K562 treated with DMSO at 1 percent for 24 hours (cell line): ENCODE results near the gene C6orf47. TPM values are rescaled to one million over a fixed set of nuclear protein-coding genes. Genes with fewer than 3 reads are reported as not detected.

Experiments
- total RNA-seq: library from RNA; unstranded; fragments of 300-600 nt; gene quantifications from 2 replicates; pipeline ENCODE4 v1.2.3, GENCODE V29; 2022; ENCODE audit warnings: low read depth; ENCODE audit not compliant: insufficient read depth

The C6orf47 gene, protein sequence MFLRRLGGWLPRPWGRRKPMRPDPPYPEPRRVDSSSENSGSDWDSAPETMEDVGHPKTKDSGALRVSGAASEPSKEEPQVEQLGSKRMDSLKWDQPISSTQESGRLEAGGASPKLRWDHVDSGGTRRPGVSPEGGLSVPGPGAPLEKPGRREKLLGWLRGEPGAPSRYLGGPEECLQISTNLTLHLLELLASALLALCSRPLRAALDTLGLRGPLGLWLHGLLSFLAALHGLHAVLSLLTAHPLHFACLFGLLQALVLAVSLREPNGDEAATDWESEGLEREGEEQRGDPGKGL
- total RNA-seq = 42.1 and 44.2 TPM in 2 replicates

GRCh38 chr6:31660381-31661261 is at the start of gene C6orf47:
TSS of gene C6orf47 (minus strand) at chr6:31660778. CDS start at chr6:31659947, 831 bp downstream.

DNA sequence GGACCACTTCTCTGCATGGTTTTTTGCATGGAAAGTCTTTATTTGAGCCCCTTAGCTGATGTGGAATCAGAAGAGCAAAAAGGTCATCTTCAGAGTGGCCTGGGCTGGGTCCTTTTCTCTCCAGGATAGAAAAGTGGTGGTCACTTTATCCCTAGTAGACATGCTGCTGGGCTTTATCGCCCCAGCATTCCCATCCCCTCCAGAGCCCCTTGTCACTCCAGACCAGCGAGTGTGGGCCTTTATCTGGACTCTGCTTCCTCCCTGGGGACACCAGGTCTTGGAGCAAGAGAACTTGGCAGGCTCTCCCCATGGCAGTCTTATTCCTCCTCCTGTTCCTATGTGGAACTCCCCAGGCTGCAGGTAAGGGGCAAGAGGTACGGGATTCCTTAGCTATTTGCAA is 46.0 kb upstream of the C6orf47 start, which contains the start of gene LY6G6F:
LY6G6F (plus strand) TSS at position 268 of the 400 bp plus-strand sequence; CDS start at position 309, 41 bp downstream.

DNA sequence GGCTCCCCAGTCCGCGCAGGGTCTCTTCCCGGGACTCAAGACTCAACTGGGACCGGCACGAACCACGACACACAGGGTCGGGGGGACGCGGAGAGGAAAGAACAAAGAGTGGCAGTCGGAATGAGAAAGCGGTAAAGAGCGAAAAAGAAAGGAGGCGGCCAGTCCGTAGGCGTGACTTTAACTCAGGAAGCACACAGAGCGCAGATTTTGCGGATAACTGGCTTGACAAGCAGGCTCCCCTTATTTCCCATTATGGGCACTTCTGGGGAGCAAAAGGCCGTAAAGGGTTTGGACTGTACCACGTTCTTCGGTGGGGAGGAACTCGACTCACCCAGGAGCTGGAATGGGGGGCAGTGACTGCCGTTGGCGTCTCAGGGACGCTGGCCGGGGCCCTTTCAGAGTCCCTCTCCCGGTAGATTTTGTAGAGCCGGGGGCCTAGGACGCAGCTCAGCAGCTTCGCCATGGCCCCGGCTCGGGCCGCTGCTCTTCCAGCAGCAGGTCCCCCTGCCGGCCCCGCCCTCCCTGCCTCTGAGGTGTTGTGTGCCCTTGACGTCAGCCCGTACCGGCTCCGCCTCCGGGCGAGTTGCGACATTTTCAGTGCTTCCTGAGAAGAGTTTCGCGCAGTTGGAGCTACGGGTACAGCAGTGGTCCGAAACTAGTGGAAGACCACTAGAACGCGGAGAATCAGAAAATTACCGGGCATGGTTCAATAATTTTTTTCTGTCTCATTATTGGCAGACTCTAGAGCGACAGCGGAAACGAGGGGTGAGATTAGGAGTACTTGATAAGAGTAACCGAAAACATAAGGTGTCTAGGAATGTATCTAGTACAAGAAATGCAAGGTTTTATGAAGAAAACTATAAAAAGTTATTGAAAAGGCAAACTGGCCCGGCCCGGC is 42.5 kb upstream of the C6orf47 start, which contains the start of gene ABHD16A:
ABHD16A (minus strand) TSS at position 506 of the 898 bp plus-strand sequence; CDS start at position 463, 43 bp downstream.

DNA sequence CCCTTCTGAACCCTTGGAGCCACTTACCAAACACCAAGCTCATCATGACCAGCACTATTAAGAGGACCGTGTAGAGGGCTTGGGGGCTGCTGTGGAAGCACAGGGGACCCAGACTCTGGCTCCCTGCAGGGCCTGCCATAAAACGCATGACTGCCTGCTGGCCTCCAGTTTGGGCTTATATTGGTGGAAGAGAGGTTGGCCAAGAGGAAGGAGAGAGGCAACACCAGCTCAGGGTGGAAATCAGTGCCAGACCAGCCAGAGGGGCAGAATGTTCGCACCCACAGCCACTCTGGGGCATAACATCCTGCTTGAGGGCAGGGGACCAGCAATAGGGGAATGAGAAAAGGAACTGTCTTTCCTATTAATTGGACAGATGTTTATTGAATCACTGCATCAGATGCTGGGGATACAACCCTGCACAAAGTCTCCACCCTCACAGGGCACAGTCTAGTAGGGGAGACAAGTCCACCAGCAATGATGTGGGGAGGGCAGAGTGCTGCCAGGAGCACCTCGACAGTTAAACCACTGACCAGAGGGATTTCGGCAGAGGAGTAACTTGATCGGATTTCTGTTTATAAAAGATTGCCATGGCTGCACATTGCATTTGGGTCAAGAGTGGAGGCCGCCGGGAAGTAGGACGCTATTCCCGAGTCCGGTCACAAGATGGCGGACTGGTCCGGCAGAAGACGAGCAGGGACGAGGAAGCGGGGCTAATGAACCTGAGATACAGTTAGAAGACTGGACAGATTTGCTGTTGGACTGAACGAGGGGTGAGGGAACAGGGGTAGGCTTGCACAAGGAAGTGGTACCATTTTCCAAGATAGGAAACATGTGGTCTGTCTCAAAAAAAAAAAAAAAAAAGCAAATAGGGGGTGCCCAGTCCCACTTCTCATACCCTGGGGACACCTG is 19.9 kb upstream of the C6orf47 start, which contains the start of gene LY6G5C:
LY6G5C (minus strand) TSS at position 842 of the 909 bp plus-strand sequence; CDS start at position 148, 694 bp downstream.

DNA sequence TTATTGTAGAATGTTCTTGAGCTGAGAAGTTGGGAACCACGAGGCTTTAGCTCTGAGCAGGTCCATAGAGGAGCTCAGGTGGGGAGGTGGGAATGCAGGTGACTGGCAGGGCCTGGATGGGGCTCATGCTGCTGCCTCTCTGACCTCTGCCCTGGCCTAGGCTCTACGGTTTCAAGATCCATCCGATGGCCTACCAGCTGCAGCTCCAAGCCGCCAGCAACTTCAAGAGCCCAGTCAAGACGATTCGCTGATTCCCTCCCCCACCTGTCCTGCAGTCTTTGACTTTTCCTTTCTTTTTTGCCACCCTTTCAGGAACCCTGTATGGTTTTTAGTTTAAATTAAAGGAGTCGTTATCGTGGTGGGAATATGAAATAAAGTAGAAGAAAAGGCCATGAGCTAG is 9.1 kb upstream of the C6orf47 start, which contains the start of gene LY6G5B:
LY6G5B (plus strand) TSS at position 301 of the 400 bp plus-strand sequence. CDS start 975 bp downstream, outside the sequence.

GRCh38 chr6:31665501-31666336 is 5.1 kb upstream of the C6orf47 start, which contains the start of gene CSNK2B:
TSS of gene CSNK2B (plus strand) at chr6:31666080. CDS start at chr6:31666832, 752 bp downstream.

DNA sequence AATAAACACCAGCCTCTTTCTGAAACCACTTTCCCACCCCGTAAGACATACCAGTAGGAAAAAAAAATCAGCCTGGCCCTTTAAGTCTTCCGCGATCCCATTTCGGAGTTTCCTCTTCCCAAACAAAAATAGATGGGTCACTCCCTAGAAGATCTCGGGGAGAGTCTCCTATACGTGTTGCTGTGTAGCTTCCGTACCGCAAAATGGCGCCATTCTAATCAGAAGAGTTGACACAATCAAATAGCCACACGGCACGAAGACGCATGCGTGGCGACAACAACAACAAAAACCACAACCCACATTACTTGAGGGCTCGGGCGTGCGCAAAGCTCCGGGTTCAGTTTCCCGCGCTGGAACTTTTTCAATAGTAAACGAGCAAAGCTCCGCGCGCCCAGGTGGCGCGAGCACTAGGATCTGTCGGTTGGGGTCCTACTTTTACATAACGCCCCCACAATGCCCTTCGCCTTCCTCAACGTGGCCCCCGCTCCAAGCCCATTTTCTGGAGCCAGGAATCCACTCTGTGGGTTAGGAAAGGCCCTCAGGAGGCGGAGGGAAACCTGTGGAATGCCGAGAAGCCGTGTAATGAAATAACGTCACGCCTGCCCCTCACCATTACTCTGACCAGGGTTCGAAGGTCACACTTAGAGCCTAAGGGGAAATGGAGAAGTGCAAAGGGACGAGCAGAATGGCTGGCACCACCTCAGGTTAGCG is 4.4 kb upstream of the C6orf47 start, which contains the start of gene GPANK1:
GPANK1 (minus strand) TSS at position 208 of the 711 bp plus-strand sequence. CDS start 519 bp downstream, outside the sequence.

DNA sequence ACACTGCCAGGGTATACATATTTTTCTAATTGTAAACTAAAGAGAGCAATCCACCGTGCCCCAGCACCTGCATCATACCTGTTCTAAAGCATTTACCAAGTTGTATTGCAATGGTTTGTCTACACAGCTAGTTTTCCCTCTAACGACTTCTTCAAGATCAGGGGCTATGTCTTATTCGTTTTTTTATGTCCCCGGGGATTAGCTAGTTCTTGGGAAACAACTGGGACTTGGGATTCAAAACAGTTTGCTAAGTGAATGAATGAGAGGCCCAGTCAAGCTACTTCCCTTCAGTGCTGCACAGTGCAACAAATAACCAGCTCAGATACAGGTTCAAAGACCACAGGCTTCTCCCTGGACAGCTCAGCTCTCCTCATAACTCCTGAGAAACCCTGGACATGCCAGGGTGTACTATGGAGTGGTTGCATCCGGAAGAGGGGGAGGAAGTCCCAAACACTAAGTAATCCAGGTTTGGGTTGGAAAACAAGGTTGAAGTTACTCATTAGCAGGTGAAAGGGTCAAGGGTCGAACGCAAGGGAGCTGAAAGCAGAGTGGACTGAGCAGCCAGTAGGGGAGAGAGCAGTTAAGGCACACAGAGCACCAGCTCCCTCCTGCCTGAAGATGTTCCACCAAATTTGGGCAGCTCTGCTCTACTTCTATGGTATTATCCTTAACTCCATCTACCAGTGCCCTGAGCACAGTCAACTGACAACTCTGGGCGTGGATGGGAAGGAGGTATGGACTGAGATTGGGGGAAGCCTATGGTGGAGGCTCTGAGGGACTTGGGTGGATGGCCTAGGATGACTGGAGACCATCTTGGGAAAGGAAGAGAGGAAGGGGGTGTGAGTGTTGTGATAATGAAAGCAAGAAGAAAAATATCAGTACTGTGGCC is 5.0 kb downstream of the C6orf47 start, which contains the start of gene APOM:
APOM (plus strand) TSS at position 546 of the 889 bp plus-strand sequence; CDS start at position 619, 73 bp downstream.

DNA sequence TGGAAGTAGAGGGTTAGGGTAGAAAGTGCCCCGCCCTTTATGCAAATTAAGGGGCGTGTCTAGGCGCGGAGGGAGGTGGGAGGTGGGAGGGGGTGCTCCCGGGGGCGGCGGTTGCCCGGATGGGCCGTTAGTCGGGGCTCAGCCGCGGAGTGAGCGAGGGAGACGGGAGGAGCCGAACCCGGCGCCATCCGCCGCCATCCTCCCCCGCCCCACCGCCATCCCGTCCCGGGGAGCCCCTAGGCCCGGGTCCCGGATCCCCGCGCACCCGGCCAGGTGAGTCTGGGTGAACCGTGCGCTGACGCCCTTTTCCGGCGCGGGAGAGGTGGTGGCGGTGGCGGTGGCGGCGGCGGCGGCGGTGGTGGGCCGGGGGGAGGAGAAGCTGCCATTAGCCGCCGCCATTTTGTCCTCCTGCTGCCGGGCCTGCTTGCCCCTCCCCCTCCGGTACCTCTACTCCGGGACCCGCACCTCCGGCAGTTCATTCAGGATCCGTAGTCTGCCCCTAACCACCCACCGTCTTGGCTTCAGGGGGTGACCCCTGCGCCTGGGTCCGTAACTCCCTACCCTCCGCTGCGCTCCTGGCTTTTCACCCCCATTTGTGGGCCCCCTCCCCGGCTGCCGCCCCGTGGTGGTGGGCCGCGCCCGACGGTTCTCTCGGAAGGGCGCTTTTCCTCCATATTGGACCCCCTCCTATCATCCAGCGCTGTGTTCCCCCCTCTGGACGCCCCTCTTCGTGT is 39.8 kb downstream of the C6orf47 start, which contains the start of gene PRRC2A:
PRRC2A (plus strand) TSS at position 130 of the 734 bp plus-strand sequence. CDS start 2,075 bp downstream, outside the sequence.

GRCh38 chr6:31614684-31615578 is 45.6 kb downstream of the C6orf47 start, which contains the start of gene AIF1:
TSS of gene AIF1 (plus strand) at chr6:31615234. CDS start at chr6:31615330, 96 bp downstream.

Other genes with a start within 250 kb of the C6orf47 start
- 27.4 and 28.7 TPM in 2 replicates for gene MICB, start 162.6 kb downstream of the C6orf47 start, total RNA-seq
- not detected in 2 replicates for gene MCCD1, start 131.8 kb downstream of the C6orf47 start, total RNA-seq
- gene DDX39B, start 118.8 kb downstream of the C6orf47 start, total RNA-seq = 156 and 175 TPM in 2 replicates
- gene ATP6V1G2, start 114.2 kb downstream of the C6orf47 start, total RNA-seq = not detected in 2 replicates
- 78.2 and 92.3 TPM in 2 replicates for gene NFKBIL1, start 113.2 kb downstream of the C6orf47 start, total RNA-seq
- 0.42 TPM in 1 of 2 replicates, not detected in the other for gene LTA, start 88.5 kb downstream of the C6orf47 start, total RNA-seq
- gene TNF, start 85.2 kb downstream of the C6orf47 start, total RNA-seq = 0.32 and 0.80 TPM in 2 replicates
- 2.1 TPM in 1 of 2 replicates, not detected in the other for gene LTB, start 78.4 kb downstream of the C6orf47 start, total RNA-seq
- gene LST1, start 74.5 kb downstream of the C6orf47 start, total RNA-seq = 1.2 and 4.7 TPM in 2 replicates
- gene NCR3, start 67.8 kb downstream of the C6orf47 start, total RNA-seq = 1.8 and 2.2 TPM in 2 replicates
- 8.9 and 11.5 TPM in 2 replicates for gene AIF1, start 45.5 kb downstream of the C6orf47 start, total RNA-seq
- gene PRRC2A, start 40.1 kb downstream of the C6orf47 start, total RNA-seq = 276 and 279 TPM in 2 replicates
- gene BAG6, start 8.1 kb downstream of the C6orf47 start, total RNA-seq = 470 and 501 TPM in 2 replicates
- 5.6 and 8.4 TPM in 2 replicates for gene APOM, start 4.9 kb downstream of the C6orf47 start, total RNA-seq
- 62.9 and 68.1 TPM in 2 replicates for gene GPANK1, start 4.2 kb upstream of the C6orf47 start, total RNA-seq
- 569 and 630 TPM in 2 replicates for gene CSNK2B, start 5.3 kb upstream of the C6orf47 start, total RNA-seq
- gene LY6G5B, start 9.2 kb upstream of the C6orf47 start, total RNA-seq = 4.5 and 6.0 TPM in 2 replicates
- 0.45 TPM in 1 of 2 replicates, not detected in the other for gene LY6G5C, start 20.3 kb upstream of the C6orf47 start, total RNA-seq
- gene ABHD16A, start 42.5 kb upstream of the C6orf47 start, total RNA-seq = 104 and 110 TPM in 2 replicates
- gene LY6G6F, start 46.1 kb upstream of the C6orf47 start, total RNA-seq = not detected in 2 replicates
- gene LY6G6D, start 54.6 kb upstream of the C6orf47 start, total RNA-seq = not detected in 2 replicates
- not detected in 2 replicates for gene LY6G6C, start 61.0 kb upstream of the C6orf47 start, total RNA-seq
- gene MPIG6B, start 62.6 kb upstream of the C6orf47 start, total RNA-seq = not detected in 2 replicates
- 60.3 and 69.2 TPM in 2 replicates for gene DDAH2, start 68.5 kb upstream of the C6orf47 start, total RNA-seq
- 1,325 and 1,384 TPM in 2 replicates for gene CLIC1, start 75.8 kb upstream of the C6orf47 start, total RNA-seq
- 31.2 and 34.8 TPM in 2 replicates for gene MSH5, start 79.2 kb upstream of the C6orf47 start, total RNA-seq
- 4.5 and 5.1 TPM in 2 replicates for gene SAPCD1, start 101.9 kb upstream of the C6orf47 start, total RNA-seq
- gene VWA7, start 116.5 kb upstream of the C6orf47 start, total RNA-seq = 5.7 and 7.6 TPM in 2 replicates
- gene VARS1, start 135.0 kb upstream of the C6orf47 start, total RNA-seq = 128 and 134 TPM in 2 replicates
- 164 and 168 TPM in 2 replicates for gene LSM2, start 146.2 kb upstream of the C6orf47 start, total RNA-seq
- 4.2 and 4.5 TPM in 2 replicates for gene HSPA1L, start 154.5 kb upstream of the C6orf47 start, total RNA-seq
- 1,066 and 1,122 TPM in 2 replicates for gene HSPA1A, start 154.8 kb upstream of the C6orf47 start, total RNA-seq
- 895 and 916 TPM in 2 replicates for gene HSPA1B, start 167.0 kb upstream of the C6orf47 start, total RNA-seq
- gene NEU1, start 202.0 kb upstream of the C6orf47 start, total RNA-seq = 325 and 330 TPM in 2 replicates
- 10.9 and 11.4 TPM in 2 replicates for gene SLC44A4, start 218.2 kb upstream of the C6orf47 start, total RNA-seq
- 93.8 and 95.0 TPM in 2 replicates for gene EHMT2, start 236.9 kb upstream of the C6orf47 start, total RNA-seq
- 8.6 and 11.4 TPM in 2 replicates for gene ZBTB12, start 241.3 kb upstream of the C6orf47 start, total RNA-seq